Measurements from ENCODE around the gene INSL3. TPM values are rescaled to one million over a fixed set of nuclear protein-coding genes. Genes with fewer than 3 reads are reported as not detected.

The INSL3 gene
- polyA plus RNA-seq, 1 experiment, result not detected

DNA sequence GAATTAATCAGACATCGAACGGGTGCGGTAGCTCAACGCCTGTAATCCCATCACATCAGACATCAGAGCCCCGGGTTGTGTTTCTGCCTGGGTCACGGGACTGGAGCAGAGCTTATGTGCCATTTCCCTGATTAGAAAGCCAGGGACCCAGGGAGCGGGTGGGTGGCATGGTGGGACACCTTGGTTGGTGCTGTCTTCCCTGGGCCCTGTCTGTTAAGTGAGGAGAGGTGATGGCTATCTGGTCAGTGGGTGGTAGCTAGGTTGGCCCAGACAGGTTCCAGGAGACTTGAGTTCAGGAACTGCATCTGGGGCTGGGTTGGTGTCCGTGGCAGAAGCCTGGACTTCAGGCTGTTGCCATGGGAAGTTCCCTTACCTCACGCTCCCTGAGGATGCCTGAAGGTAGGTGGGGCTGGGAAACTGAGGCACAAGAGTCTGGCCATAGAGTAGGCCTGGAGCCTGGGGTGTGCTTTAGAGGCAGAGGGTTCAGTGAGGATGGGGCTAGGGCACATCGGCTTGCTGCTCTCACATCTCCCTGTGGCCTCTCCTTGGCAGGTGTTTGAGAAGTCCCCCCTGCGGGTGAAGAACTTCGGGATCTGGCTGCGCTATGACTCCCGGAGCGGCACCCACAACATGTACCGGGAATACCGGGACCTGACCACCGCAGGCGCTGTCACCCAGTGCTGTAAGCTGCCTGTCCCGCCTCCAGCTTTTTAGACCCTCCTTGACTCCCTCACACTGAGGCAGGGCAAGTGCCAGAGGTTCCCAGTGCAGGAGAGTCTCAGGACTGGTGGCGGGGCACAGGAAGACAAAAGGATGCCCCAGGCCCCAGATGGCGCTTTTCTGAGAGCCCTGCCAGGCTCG is 40.5 kb upstream of the INSL3 start:
- peak overlapping the region; percentile 31 for H3K27ac ChIP-seq (ENCODE audit: low read depth, low read length)
- H3K9me3 ChIP-seq (ENCODE audit: control insufficient read depth, insufficient read depth, low read length), result no peaks in the 10 kb centered on the region; the same call in 1 of the 2 replicates
- TF ChIP-seq, protein P1, sequence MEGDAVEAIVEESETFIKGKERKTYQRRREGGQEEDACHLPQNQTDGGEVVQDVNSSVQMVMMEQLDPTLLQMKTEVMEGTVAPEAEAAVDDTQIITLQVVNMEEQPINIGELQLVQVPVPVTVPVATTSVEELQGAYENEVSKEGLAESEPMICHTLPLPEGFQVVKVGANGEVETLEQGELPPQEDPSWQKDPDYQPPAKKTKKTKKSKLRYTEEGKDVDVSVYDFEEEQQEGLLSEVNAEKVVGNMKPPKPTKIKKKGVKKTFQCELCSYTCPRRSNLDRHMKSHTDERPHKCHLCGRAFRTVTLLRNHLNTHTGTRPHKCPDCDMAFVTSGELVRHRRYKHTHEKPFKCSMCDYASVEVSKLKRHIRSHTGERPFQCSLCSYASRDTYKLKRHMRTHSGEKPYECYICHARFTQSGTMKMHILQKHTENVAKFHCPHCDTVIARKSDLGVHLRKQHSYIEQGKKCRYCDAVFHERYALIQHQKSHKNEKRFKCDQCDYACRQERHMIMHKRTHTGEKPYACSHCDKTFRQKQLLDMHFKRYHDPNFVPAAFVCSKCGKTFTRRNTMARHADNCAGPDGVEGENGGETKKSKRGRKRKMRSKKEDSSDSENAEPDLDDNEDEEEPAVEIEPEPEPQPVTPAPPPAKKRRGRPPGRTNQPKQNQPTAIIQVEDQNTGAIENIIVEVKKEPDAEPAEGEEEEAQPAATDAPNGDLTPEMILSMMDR (IDR thresholded peaks at IDR 0.05; ENCODE audit: low read depth, low read length), result no peak
- no peaks in the 10 kb centered on the region for H3K27me3 ChIP-seq (ENCODE audit: control insufficient read depth, insufficient read depth, low read length)
- POLR2A ChIA-PET, result no interaction called here
- no peak for DNase-seq (ENCODE audit: low read depth, low spot score)
- CTCF ChIA-PET, result interaction anchor here (0.6 to 1.4 kb wide), 2 partner anchors 76 to 163 kb away, joined by 3 to 5 read pairs; no protein-coding TSS in a partner anchor
- peak overlapping the region; percentile 94 for H3K4me3 ChIP-seq (ENCODE audit: low read depth, low read length)

DNA sequence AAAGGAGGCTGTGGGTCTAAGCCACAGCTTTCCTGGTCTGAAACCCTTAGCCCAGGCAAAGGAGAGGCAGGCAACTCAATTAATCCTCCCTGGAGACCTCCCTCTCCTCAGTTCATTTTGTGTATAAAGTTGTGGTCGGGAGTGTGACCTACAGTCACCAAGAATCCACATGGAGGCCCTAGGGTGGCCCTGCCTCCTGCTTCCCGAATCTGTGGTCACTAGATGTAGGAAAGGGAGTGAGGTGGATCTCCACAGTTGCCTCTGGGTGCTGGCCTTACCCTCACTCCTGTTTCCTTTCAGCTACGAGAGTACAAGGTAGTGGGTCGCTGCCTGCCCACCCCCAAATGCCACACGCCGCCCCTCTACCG is 39.7 kb upstream of the INSL3 start:
- H3K27me3 ChIP-seq (ENCODE audit: control insufficient read depth, insufficient read depth, low read length), result no peaks in the 10 kb centered on the region

DNA sequence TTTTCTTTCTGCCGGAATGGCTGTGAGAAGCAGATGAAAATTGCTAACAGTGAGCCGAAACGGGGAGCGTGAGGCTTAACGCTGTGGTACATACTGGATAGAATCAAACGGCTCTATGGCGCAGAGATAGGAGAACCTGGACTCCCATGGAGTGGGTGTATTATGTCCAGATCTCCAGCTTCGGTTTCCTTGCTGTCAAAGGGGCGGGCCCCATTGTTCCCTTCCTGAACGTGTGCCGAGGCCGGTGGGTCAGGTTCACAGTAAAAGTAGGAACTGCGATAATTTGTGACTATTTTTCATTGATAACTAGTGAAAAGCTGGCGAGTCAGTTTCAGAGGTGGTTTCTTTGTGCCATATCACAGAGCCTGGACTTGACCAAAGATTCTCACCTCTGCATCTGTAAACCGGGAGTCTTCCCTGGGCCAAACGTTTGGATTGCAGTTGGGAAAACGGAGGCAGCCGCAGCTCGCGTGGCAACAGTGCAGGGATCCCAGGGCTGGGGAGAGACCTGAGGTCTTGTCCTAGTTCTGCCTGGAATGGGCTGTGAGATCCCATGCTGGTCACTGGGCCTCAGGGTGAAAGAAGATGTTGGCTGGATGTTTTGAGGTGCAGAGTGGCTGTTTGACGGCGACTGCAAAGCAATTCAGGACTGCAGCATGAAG is 39.1 kb upstream of the INSL3 start:
- H3K27me3 ChIP-seq (ENCODE audit: control insufficient read depth, insufficient read depth, low read length), result no peaks in the 10 kb centered on the region
- H3K27ac ChIP-seq (ENCODE audit: low read depth, low read length), result no peak overlapping the region
- CTCF ChIA-PET, result interaction anchor here (1.4 to 1.8 kb wide), 2 partner anchors 73 to 77 kb away, joined by 5 to 28 read pairs; partner anchors contain the start of gene CCDC124
- TF ChIP-seq, protein P1 (IDR thresholded peaks at IDR 0.05; ENCODE audit: low read depth, low read length), result no peak
- H3K4me3 ChIP-seq (ENCODE audit: low read depth, low read length), result peak overlapping the region; percentile 94
- no peak for DNase-seq (ENCODE audit: low read depth, low spot score)
- POLR2A ChIA-PET, result interaction anchor here (0.6 to 1.8 kb wide), 6 partner anchors 10 to 614 kb away, joined by 3 to 24 read pairs (median 5); partner anchors contain the start of genes CCDC124 and JAK3
- H3K9me3 ChIP-seq (ENCODE audit: control insufficient read depth, insufficient read depth, low read length), result no peaks in the 10 kb centered on the region; the same call in 1 of the 2 replicates

More for the DNA sequence above, 39.7 kb upstream of the INSL3 start:
- TF ChIP-seq, protein P1 (IDR thresholded peaks at IDR 0.05; ENCODE audit: low read depth, low read length), result no peak
- ChIA-PET POLR2A (interaction anchor here (0.6 to 0.9 kb wide), 2 partner anchors 134 to 614 kb away, joined by 3 read pairs; no protein-coding TSS in a partner anchor), CTCF (interaction anchor here (1.4 kb wide), 1 partner anchor 76 kb away, joined by 5 read pairs; no protein-coding TSS in a partner anchor)
- Histone ChIP-seq H3K27ac (ENCODE audit: low read depth, low read length) (no peak overlapping the region), H3K9me3 (ENCODE audit: control insufficient read depth, insufficient read depth, low read length) (no peaks in the 10 kb centered on the region; the same call in 1 of the 2 replicates), H3K4me3 (ENCODE audit: low read depth, low read length) (peak overlapping the region; percentile 94)
- no peak for DNase-seq (ENCODE audit: low read depth, low spot score)

DNA sequence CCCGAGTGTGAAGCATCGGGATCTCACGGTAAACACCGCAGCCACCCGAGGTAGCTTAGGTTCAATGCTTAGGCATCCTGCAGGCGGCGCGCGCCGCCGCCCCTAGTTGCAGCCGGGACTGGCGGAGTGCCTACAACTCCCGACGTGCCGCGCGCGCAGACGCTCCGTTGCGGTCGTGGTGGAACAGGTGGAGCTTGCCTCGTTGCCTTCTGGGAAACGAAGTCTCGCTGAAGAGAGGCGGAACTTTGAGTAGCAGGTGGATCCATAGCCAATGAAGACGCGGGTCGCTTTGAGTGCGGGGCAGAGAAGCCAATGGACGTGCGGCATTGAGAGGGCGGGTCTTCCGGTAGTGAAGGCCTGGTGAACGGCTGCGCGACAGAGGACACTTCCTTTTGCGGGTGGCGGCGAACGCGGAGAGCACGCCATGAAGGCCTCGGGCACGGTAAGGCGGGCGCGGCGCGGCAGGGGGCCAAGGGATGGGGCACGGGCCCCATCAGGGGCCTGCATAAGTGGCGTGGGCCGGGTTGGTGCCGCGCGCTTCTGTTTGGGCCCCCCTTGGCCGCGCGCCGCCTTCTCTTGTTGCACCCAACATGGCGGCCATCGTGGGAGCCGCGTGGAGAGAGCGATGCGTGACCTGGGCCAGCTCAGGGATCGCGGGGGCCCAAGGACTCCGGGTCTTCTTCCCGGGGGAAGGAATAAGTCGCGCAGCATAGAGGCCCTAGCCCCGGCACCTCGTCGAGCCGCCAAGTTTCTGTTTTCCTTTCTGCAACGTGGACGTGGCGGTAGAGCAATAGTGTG is 38.4 kb upstream of the INSL3 start, which contains the start of gene RPL18A:
Gene RPL18A (plus strand): TSS at position 378 of the 798 bp plus-strand sequence. CDS start 47 bp downstream, at position 425.
- Histone ChIP-seq H3K9me3 (ENCODE audit: control insufficient read depth, insufficient read depth, low read length) (no peaks in the 10 kb centered on the region; the same call in 1 of the 2 replicates), H3K27me3 (ENCODE audit: control insufficient read depth, insufficient read depth, low read length) (no peaks in the 10 kb centered on the region), H3K4me3 (ENCODE audit: low read depth, low read length) (peak within 1 kb of the TSS; percentile 94), H3K27ac (ENCODE audit: low read depth, low read length) (no peak within 1 kb of the TSS)
- CTCF ChIA-PET, result interaction anchor here (0.6 to 1.9 kb wide), 31 partner anchors 8 to 514 kb away, joined by 3 to 28 read pairs (median 3); partner anchors contain the start of genes CCDC124, IL12RB1, JAK3 and SLC5A5
- TF ChIP-seq, protein P1 (IDR thresholded peaks at IDR 0.05; ENCODE audit: low read depth, low read length), result peak; percentile 81
- POLR2A ChIA-PET, result interaction anchor here (0.6 to 1.8 kb wide), 11 partner anchors 8 to 563 kb away, joined by 3 to 24 read pairs (median 6); partner anchors contain the start of genes CCDC124 and JAK3
- DNase-seq (ENCODE audit: low read depth, low spot score), result peak; percentile 99
